Neural cell (in vitro differentiated cells): ENCODE results near the gene NEDD9. TPM values are rescaled to one million over a fixed set of nuclear protein-coding genes. Genes with fewer than 3 reads are reported as not detected.

Source experiments
- H2AFZ ChIP-seq: fragments of 200-600, 300-800 bp; sonication (generic), shearing (Covaris generic); 2 replicates; pipeline ENCODE4 v1.6.0; 2014; ENCODE audit warnings: low read depth, mild to moderate bottlenecking, antibody characterized with exemption, low read length, moderate library complexity
- H3F3A ChIP-seq: fragments of 200-600 bp; shearing (Covaris generic); 2 replicates; pipeline ENCODE4 v1.6.1; 2016; ENCODE audit warnings: mild to moderate bottlenecking, moderate library complexity, mixed read lengths, antibody characterized with exemption, low read length; ENCODE audit not compliant: insufficient read depth, poor library complexity, severe bottlenecking
- H3K27ac ChIP-seq: fragments of 200-600, 300-800 bp; sonication (generic), shearing (Covaris generic); 2 replicates; pipeline ENCODE4 v1.5.1; 2014; ENCODE audit warnings: mild to moderate bottlenecking, low read length, moderate library complexity
- H3K27me3 ChIP-seq: fragments of 300-800, 200-600 bp; sonication (generic), shearing (Covaris generic); 2 replicates; pipeline ENCODE4 v1.6.0; 2014; ENCODE audit warnings: mild to moderate bottlenecking, low read depth, low read length, moderate library complexity; ENCODE audit not compliant: insufficient read depth
- H3K36me3 ChIP-seq: fragments of 300-800, 200-600 bp; sonication (generic), shearing (Covaris generic); 2 replicates; pipeline ENCODE4 v1.5.1; 2014; ENCODE audit warnings: mild to moderate bottlenecking, antibody characterized with exemption, low read length, moderate library complexity; ENCODE audit not compliant: insufficient read depth
- H3K4me2 ChIP-seq: fragments of 300-800, 200-600 bp; sonication (generic), shearing (Covaris generic); 2 replicates; pipeline ENCODE4 v1.6.0; 2014; ENCODE audit warnings: mild to moderate bottlenecking, low read length
- H3K4me3 ChIP-seq: fragments of 300-800, 200-600 bp; sonication (generic), shearing (Covaris generic); 2 replicates; pipeline ENCODE4 v1.5.1; 2014; ENCODE audit warnings: mild to moderate bottlenecking, low read length, moderate library complexity
- H3K79me2 ChIP-seq: fragments of 200-600 bp; shearing (Covaris generic); replicated peaks from 2 replicates; pipeline ENCODE4 v1.6.0; 2014; ENCODE audit warnings: mild to moderate bottlenecking, low read length, moderate library complexity; ENCODE audit not compliant: insufficient read depth
- H3K9ac ChIP-seq: fragments of 300-800, 200-600 bp; sonication (generic), shearing (Covaris generic); 2 replicates; pipeline ENCODE4 v1.6.1; 2016; ENCODE audit warnings: mild to moderate bottlenecking, low read length, mixed read lengths
- H3K9me2 ChIP-seq: fragments of 200-600 bp; shearing (Covaris generic); 2 replicates; pipeline ENCODE4 v1.6.1; 2016; ENCODE audit warnings: mild to moderate bottlenecking, low read length, mixed read lengths; ENCODE audit not compliant: insufficient read depth
- H3K9me3 ChIP-seq: fragments of 200-600, 300-800 bp; sonication (generic), shearing (Covaris generic); 2 replicates; pipeline ENCODE4 v1.6.1; 2016; ENCODE audit warnings: mild to moderate bottlenecking, mixed run types, low read length, moderate library complexity, mixed read lengths
- H4K20me1 ChIP-seq: fragments of 200-600 bp; shearing (Covaris generic); 2 replicates; pipeline ENCODE4 v1.6.1; 2016; ENCODE audit warnings: mild to moderate bottlenecking, mixed run types; ENCODE audit not compliant: insufficient read depth
- EP300 ChIP-seq: fragments of 450-650 bp; conservative IDR thresholded peaks from 2 replicates; pipeline ENCODE4 v1.6.1; 2014; ENCODE audit warnings: antibody characterized with exemption, mild to moderate bottlenecking, moderate library complexity; ENCODE audit not compliant: poor library complexity, severe bottlenecking
- EZH2 ChIP-seq: fragments of 200-600, 300-800 bp; shearing (Covaris generic), sonication (generic); IDR thresholded peaks from 2 replicates; pipeline ENCODE4 v1.6.1; 2014; ENCODE audit warnings: antibody characterized with exemption, low read length, borderline replicate concordance, mild to moderate bottlenecking; ENCODE audit not compliant: insufficient read depth, poor library complexity, severe bottlenecking
- MXI1 ChIP-seq: fragments of 450-650 bp; conservative IDR thresholded peaks from 2 replicates; pipeline ENCODE4 v1.6.1; 2014; ENCODE audit warnings: antibody characterized with exemption, mild to moderate bottlenecking; ENCODE audit not compliant: poor library complexity, severe bottlenecking
- POLR2AphosphoS5 ChIP-seq: IDR thresholded peaks from 2 replicates; pipeline ENCODE4 v1.6.1; 2012
- RAD21 ChIP-seq: fragments of 450-650 bp; conservative IDR thresholded peaks from 2 replicates; pipeline ENCODE4 v1.6.1; 2014; ENCODE audit warnings: antibody characterized with exemption, mild to moderate bottlenecking, moderate library complexity
- SMC3 ChIP-seq: fragments of 450-650 bp; conservative IDR thresholded peaks from 2 replicates; pipeline ENCODE4 v1.6.1; 2014; ENCODE audit warnings: antibody characterized with exemption, mild to moderate bottlenecking, moderate library complexity; ENCODE audit not compliant: poor library complexity
- TAF1 ChIP-seq: IDR thresholded peaks from 2 replicates; pipeline ENCODE4 v1.6.1; 2012; ENCODE audit warnings: low read depth
- polyA plus RNA-seq: library from polyadenylated mRNA; depleted of rRNA; stranded (reverse); fragments of >200 nt; gene quantifications from 2 replicates; pipeline ENCODE4 v1.2.3, GENCODE V29; 2014
- TF ChIP-seq, protein P1 (sequence below): fragments of 450-650 bp; IDR thresholded peaks from 2 replicates; pipeline ENCODE4 v1.5.1; 2014; ENCODE audit warnings: antibody characterized with exemption, mild to moderate bottlenecking, moderate library complexity; ENCODE audit not compliant: poor library complexity, severe bottlenecking
- TF ChIP-seq, protein P2 (sequence below): IDR thresholded peaks from 2 replicates; pipeline ENCODE4 v1.6.1; 2012; ENCODE audit warnings: borderline replicate concordance

The NEDD9 gene
- polyA plus RNA-seq, 1 donor from 2014 or later: 0.11 TPM

DNA sequence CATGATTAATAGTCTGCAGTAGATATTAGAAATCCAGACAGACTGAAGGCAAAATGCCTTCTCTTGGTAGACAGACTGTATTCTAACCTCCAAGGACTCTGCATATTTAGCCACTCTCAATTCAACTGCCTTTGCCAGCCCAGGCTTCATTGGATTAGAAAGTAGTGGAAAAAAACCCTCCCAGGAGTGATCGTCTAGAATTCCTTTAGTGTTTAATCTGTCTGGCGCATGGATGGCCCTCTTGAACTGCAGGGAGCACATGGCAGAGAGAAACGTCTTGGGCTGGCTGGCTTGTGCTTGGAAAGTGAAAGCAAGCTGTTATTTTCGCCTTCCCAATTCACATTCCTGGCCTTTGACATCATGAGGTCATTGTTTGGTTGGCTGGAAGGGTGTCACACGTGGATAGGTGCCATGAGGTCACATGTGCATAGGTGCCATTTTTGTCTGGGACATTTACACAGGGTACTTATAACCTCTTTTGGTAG, 30.9 kb upstream of the NEDD9 start:
- Histone ChIP-seq H4K20me1 (no peaks in the 10 kb centered on the region), H3K79me2 (no peaks in the 10 kb centered on the region), H3K9me3 (no peaks in the 10 kb centered on the region), H3F3A (no peaks in the 10 kb centered on the region), H2AFZ (no peak overlapping the region), H3K27me3 (no peaks in the 10 kb centered on the region), H3K4me2 (no peak overlapping the region), H3K9me2 (no peaks in the 10 kb centered on the region), H3K36me3 (no peaks in the 10 kb centered on the region), H3K4me3 (no peak overlapping the region), H3K27ac (no peak overlapping the region), H3K9ac (no peak overlapping the region)
- TF ChIP-seq RAD21 (no peak), POLR2AphosphoS5 (no peak)

DNA sequence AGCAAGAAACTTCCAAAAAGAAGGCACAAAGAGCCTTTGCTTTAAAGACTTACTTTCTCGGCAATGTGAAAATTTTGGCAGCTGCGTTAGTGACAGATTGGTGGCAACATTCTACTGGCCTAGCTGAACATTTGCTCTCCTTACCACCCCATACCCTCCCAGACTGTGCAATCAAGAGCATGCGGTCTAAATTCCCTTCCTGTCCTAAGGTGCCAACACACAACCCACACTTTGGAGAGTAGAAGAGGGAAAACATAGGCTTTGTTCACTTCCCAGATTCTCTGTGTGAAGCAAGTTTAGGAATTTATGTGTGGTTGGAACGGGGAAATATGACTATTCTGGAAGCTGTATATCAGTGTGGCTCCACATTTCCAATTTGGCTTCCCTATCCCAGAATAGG, 29.8 kb upstream of the NEDD9 start:
- Histone ChIP-seq H3K4me3 (no peak overlapping the region), H3K36me3 (no peaks in the 10 kb centered on the region), H3K27ac (no peak overlapping the region), H3K79me2 (no peaks in the 10 kb centered on the region), H3K27me3 (no peaks in the 10 kb centered on the region), H4K20me1 (no peaks in the 10 kb centered on the region), H3K9me3 (no peaks in the 10 kb centered on the region), H3K9ac (no peak overlapping the region), H3K9me2 (no peaks in the 10 kb centered on the region), H2AFZ (no peak overlapping the region), H3F3A (no peaks in the 10 kb centered on the region), H3K4me2 (no peak overlapping the region)
- TF ChIP-seq EZH2 (no peak), SMC3 (no peak), RAD21 (no peak), TAF1 (no peak), POLR2AphosphoS5 (no peak), EP300 (no peak), MXI1 (no peak)
- TF ChIP-seq, protein P1, sequence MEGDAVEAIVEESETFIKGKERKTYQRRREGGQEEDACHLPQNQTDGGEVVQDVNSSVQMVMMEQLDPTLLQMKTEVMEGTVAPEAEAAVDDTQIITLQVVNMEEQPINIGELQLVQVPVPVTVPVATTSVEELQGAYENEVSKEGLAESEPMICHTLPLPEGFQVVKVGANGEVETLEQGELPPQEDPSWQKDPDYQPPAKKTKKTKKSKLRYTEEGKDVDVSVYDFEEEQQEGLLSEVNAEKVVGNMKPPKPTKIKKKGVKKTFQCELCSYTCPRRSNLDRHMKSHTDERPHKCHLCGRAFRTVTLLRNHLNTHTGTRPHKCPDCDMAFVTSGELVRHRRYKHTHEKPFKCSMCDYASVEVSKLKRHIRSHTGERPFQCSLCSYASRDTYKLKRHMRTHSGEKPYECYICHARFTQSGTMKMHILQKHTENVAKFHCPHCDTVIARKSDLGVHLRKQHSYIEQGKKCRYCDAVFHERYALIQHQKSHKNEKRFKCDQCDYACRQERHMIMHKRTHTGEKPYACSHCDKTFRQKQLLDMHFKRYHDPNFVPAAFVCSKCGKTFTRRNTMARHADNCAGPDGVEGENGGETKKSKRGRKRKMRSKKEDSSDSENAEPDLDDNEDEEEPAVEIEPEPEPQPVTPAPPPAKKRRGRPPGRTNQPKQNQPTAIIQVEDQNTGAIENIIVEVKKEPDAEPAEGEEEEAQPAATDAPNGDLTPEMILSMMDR: no peak
- TF ChIP-seq, protein P2, sequence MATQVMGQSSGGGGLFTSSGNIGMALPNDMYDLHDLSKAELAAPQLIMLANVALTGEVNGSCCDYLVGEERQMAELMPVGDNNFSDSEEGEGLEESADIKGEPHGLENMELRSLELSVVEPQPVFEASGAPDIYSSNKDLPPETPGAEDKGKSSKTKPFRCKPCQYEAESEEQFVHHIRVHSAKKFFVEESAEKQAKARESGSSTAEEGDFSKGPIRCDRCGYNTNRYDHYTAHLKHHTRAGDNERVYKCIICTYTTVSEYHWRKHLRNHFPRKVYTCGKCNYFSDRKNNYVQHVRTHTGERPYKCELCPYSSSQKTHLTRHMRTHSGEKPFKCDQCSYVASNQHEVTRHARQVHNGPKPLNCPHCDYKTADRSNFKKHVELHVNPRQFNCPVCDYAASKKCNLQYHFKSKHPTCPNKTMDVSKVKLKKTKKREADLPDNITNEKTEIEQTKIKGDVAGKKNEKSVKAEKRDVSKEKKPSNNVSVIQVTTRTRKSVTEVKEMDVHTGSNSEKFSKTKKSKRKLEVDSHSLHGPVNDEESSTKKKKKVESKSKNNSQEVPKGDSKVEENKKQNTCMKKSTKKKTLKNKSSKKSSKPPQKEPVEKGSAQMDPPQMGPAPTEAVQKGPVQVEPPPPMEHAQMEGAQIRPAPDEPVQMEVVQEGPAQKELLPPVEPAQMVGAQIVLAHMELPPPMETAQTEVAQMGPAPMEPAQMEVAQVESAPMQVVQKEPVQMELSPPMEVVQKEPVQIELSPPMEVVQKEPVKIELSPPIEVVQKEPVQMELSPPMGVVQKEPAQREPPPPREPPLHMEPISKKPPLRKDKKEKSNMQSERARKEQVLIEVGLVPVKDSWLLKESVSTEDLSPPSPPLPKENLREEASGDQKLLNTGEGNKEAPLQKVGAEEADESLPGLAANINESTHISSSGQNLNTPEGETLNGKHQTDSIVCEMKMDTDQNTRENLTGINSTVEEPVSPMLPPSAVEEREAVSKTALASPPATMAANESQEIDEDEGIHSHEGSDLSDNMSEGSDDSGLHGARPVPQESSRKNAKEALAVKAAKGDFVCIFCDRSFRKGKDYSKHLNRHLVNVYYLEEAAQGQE: no peak
